Stimulated activated CD8-positive, alpha-beta memory T cell treated with anti-CD3 and anti-CD28 coated beads, Interleukin-12 subunit alpha, Interleukin-12 subunit beta, amount 100 ng/mL, for 4 hours (primary cell): ENCODE measurements around the gene THSD7B.

Experiments used
- DNase-seq: peaks from one replicate; pipeline ENCODE4 v3.0.0-alpha.2; 2020; ENCODE audit warnings: low read depth

THSD7B gene

GRCh38 chr2:136823291-136823690 lies 57.9 kb downstream of the THSD7B start:
- DNase-seq = no peak

- DNase-seq = no peak
These were observed 62.8 kb downstream of the THSD7B start for GRCh38 chr2:136828162-136828561.

GRCh38 chr2:136828774-136829173 lies 63.4 kb downstream of the THSD7B start:
- no peak for DNase-seq

GRCh38 chr2:136844546-136844945 lies 79.2 kb downstream of the THSD7B start:
- no peak for DNase-seq

- DNase-seq = no peak
These were observed 93.3 kb downstream of the THSD7B start for GRCh38 chr2:136858656-136859055.

- no peak for DNase-seq
These were observed 95.2 kb downstream of the THSD7B start for GRCh38 chr2:136860443-136860958.

- DNase-seq = no peak
These were observed 98.1 kb downstream of the THSD7B start for GRCh38 chr2:136863468-136863867.

- no peak for DNase-seq
These were observed 98.5 kb downstream of the THSD7B start for GRCh38 chr2:136863874-136864273.

GRCh38 chr2:136871424-136871823 lies 106.1 kb downstream of the THSD7B start:
- no peak for DNase-seq

GRCh38 chr2:136874258-136874657 lies 108.9 kb downstream of the THSD7B start:
- no peak for DNase-seq

GRCh38 chr2:136891100-136891499 lies 125.8 kb downstream of the THSD7B start:
- no peak for DNase-seq

- DNase-seq = no peak
These were observed 128.8 kb downstream of the THSD7B start for GRCh38 chr2:136894007-136894634.

GRCh38 chr2:136901732-136902131 lies 136.4 kb downstream of the THSD7B start:
- no peak for DNase-seq

- DNase-seq = no peak
These were observed 140.4 kb downstream of the THSD7B start for GRCh38 chr2:136905779-136906178.

- DNase-seq = no peak
These were observed 144.4 kb downstream of the THSD7B start for GRCh38 chr2:136909777-136910176.

GRCh38 chr2:136916131-136916530 lies 150.8 kb downstream of the THSD7B start:
- no peak for DNase-seq

GRCh38 chr2:136917411-136917881 lies 152.1 kb downstream of the THSD7B start:
- no peak for DNase-seq

- no peak for DNase-seq
These were observed 154.3 kb downstream of the THSD7B start for GRCh38 chr2:136919682-136920081.

- no peak for DNase-seq
These were observed 155.4 kb downstream of the THSD7B start for GRCh38 chr2:136920652-136921333.

- DNase-seq = no peak
These were observed 161.8 kb downstream of the THSD7B start for GRCh38 chr2:136927156-136927555.

GRCh38 chr2:136929531-136929930 lies 164.2 kb downstream of the THSD7B start:
- no peak for DNase-seq

GRCh38 chr2:136932700-136933099 lies 167.4 kb downstream of the THSD7B start:
- DNase-seq = no peak

- DNase-seq = no peak
These were observed 169.8 kb downstream of the THSD7B start for GRCh38 chr2:136935119-136935518.

- DNase-seq = no peak
These were observed 190.7 kb downstream of the THSD7B start for GRCh38 chr2:136956050-136956449.
